Ascending aorta (tissue), 2 donors: Measurements from ENCODE around the gene AMD1. TPM values are rescaled to one million over a fixed set of nuclear protein-coding genes. Genes with fewer than 3 reads are reported as not detected.

Experiments used
- DNase-seq, 2 donors: peaks; one replicate each; pipeline ENCODE4 v3.0.0-alpha.2; 2019; ENCODE audit warnings: low spot score in 2 of 2
- H3K27ac ChIP-seq, 2 donors: fragments of 200-600 bp; sonication (generic); one replicate each; pipeline ENCODE4 v1.5.1; 2016 to 2017; ENCODE audit warnings: mild to moderate bottlenecking in 1 of 2
- H3K27me3 ChIP-seq: fragments of 200-600 bp; sonication (generic); one replicate; pipeline ENCODE4 v1.5.1; 2017
- H3K36me3 ChIP-seq, 2 donors: fragments of 200-600 bp; sonication (generic); one replicate each; pipeline ENCODE4 v1.5.1; 2016
- H3K4me1 ChIP-seq, 2 donors: fragments of 200-600 bp; sonication (generic); one replicate each; pipeline ENCODE4 v1.5.1; 2016 to 2017; ENCODE audit warnings: mild to moderate bottlenecking in 1 of 2
- H3K4me3 ChIP-seq, 2 donors: fragments of 200-600 bp; sonication (generic); one replicate each; pipeline ENCODE4 v1.5.1; 2016 to 2017; ENCODE audit warnings: mild to moderate bottlenecking in 1 of 2
- H3K9me3 ChIP-seq, 2 donors: fragments of 200-600 bp; sonication (generic); one replicate each; pipeline ENCODE4 v1.5.1; 2016
- intact Hi-C: fragments of 100-400 bp; cut with DNase I; formaldehyde crosslinking; loops from one replicate; pipeline ENCODE4 v1.15.1; 2023
- total RNA-seq: library from RNA; depleted of rRNA; stranded (reverse); fragments of >200 nt; gene quantifications from one replicate; pipeline ENCODE4 v1.1.0, GENCODE V29; 2016
- TF ChIP-seq, protein P1 (sequence below), 3 experiments: fragments of 200-600 bp in 2 of 3; fragments of 450-650 bp in 1 of 3; sonication (generic) in 2 of 3; IDR thresholded peaks; one replicate each; pipeline ENCODE4 v1.5.1; 2016 to 2019; ENCODE audit warnings: antibody characterized with exemption in 3 of 3, mild to moderate bottlenecking in 1 of 3, moderate library complexity in 1 of 3

Gene AMD1
- total RNA-seq, 1 donor from 2014 or later, result 19.1 TPM

GRCh38 chr6:110885526-110885925 lies 10.9 kb downstream of the AMD1 start:
- intact Hi-C loops, result no loop called here

GRCh38 chr6:110886555-110887167 lies 12.1 kb downstream of the AMD1 start:
- intact Hi-C loops, result no loop called here
- no peak overlapping the region for H3K4me3 ChIP-seq
- TF ChIP-seq, protein P1, sequence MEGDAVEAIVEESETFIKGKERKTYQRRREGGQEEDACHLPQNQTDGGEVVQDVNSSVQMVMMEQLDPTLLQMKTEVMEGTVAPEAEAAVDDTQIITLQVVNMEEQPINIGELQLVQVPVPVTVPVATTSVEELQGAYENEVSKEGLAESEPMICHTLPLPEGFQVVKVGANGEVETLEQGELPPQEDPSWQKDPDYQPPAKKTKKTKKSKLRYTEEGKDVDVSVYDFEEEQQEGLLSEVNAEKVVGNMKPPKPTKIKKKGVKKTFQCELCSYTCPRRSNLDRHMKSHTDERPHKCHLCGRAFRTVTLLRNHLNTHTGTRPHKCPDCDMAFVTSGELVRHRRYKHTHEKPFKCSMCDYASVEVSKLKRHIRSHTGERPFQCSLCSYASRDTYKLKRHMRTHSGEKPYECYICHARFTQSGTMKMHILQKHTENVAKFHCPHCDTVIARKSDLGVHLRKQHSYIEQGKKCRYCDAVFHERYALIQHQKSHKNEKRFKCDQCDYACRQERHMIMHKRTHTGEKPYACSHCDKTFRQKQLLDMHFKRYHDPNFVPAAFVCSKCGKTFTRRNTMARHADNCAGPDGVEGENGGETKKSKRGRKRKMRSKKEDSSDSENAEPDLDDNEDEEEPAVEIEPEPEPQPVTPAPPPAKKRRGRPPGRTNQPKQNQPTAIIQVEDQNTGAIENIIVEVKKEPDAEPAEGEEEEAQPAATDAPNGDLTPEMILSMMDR (IDR thresholded peaks at IDR 0.05), result no peak
- no peak for DNase-seq
- no peaks in the 10 kb centered on the region for H3K27me3 ChIP-seq
- no peaks in the 10 kb centered on the region for H3K9me3 ChIP-seq
- peaks cover 2 to 21% of the 10 kb centered on the region in 2 donors for H3K36me3 ChIP-seq
- H3K27ac ChIP-seq, result no peak overlapping the region
- peaks cover 0 to 19% of the 10 kb centered on the region in 2 donors for H3K4me1 ChIP-seq

More at GRCh38 chr6:110885526-110885925, 10.9 kb downstream of the AMD1 start:
- peaks cover 0 to 10% of the 10 kb centered on the region in 2 donors for H3K36me3 ChIP-seq
- no peaks in the 10 kb centered on the region for H3K27me3 ChIP-seq
- peaks cover 0 to 19% of the 10 kb centered on the region in 2 donors for H3K4me1 ChIP-seq
- H3K4me3 ChIP-seq, result no peak overlapping the region
- TF ChIP-seq, protein P1 (IDR thresholded peaks at IDR 0.05), result no peak
- no peak overlapping the region for H3K27ac ChIP-seq
- no peaks in the 10 kb centered on the region for H3K9me3 ChIP-seq
- DNase-seq, result no peak

GRCh38 chr6:110890288-110890687 lies 15.7 kb downstream of the AMD1 start:
- H3K36me3 ChIP-seq, result peaks cover 27 to 57% of the 10 kb centered on the region in 2 donors
- H3K27ac ChIP-seq, result no peak overlapping the region
- no peaks in the 10 kb centered on the region for H3K27me3 ChIP-seq
- DNase-seq, result no peak
- H3K4me3 ChIP-seq, result no peak overlapping the region
- no peaks in the 10 kb centered on the region for H3K4me1 ChIP-seq
- TF ChIP-seq, protein P1 (IDR thresholded peaks at IDR 0.05), result no peak
- intact Hi-C loops, result no loop called here
- H3K9me3 ChIP-seq, result no peaks in the 10 kb centered on the region

- Histone ChIP-seq H3K27me3 (no peaks in the 10 kb centered on the region), H3K9me3 (no peaks in the 10 kb centered on the region), H3K4me1 (no peaks in the 10 kb centered on the region), H3K36me3 (peaks cover 50 to 69% of the 10 kb centered on the region in 2 donors), H3K27ac (no peak overlapping the region), H3K4me3 (no peak overlapping the region)
- TF ChIP-seq, protein P1 (IDR thresholded peaks at IDR 0.05), result no peak
- no peak for DNase-seq
- intact Hi-C loops, result no loop called here
These were observed 21.5 kb downstream of the AMD1 start for GRCh38 chr6:110895907-110896608.

DNA sequence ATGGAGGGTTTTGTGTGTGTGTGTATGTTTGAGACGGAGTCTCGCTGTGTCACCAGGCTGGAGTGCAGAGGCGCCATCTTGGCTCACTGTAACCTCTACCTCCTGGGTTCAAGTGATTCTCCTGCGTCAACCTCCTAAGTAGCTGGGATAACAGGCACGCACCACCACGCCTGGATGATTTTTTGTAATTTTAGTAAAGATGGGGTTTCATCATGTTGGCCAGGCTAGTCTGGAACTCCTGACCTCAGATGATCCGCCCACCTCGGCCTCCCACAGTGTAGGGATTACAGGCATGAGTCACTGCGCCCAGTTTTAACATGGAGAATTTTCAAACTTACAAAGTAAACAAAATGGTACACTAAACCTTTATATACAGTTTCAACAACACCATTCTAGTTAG lies 22.8 kb downstream of the AMD1 start:
- intact Hi-C loops, result no loop called here
- Histone ChIP-seq H3K27ac (no peak overlapping the region), H3K36me3 (peaks cover 42 to 55% of the 10 kb centered on the region in 2 donors), H3K9me3 (no peaks in the 10 kb centered on the region), H3K4me3 (no peak overlapping the region), H3K4me1 (no peaks in the 10 kb centered on the region), H3K27me3 (no peaks in the 10 kb centered on the region)
- DNase-seq, result no peak
- TF ChIP-seq, protein P1 (IDR thresholded peaks at IDR 0.05), result no peak
